PC-3 (cell line): ENCODE data around the gene NHS. TPM values are rescaled to one million over a fixed set of nuclear protein-coding genes. Genes with fewer than 3 reads are reported as not detected.

ENCODE experiments used
- ATAC-seq: fragments of 200-7000 bp; cut with Tn5 transposase; 2 replicates; pipeline ENCODE4 v1.9.1; 2020; ENCODE audit warnings: mild to moderate bottlenecking, moderate library complexity
- BruUV-seq: library from RNA; stranded (reverse); fragments of 400-500 nt; replicated peaks from 2 replicates; lab custom pipeline; 2021; lab: Mats Ljungman, UMichigan
- CTCF ChIA-PET: fragments of 300-600 bp; sonication (Branson Sonifier 250); formaldehyde crosslinking; loops from one replicate; lab custom pipeline; 2022; ENCODE audit warnings: antibody characterized with exemption; lab: Charles Lee
- POLR2A ChIA-PET: fragments of 300-600 bp; sonication (Branson Sonifier 250); formaldehyde crosslinking; loops from one replicate; lab custom pipeline; 2022; ENCODE audit warnings: antibody characterized with exemption; ENCODE audit not compliant: unreplicated experiment; lab: Charles Lee
- DNase-seq: peaks from one replicate; pipeline ENCODE4 v3.0.0-alpha.2; 2015
- H2AFZ ChIP-seq: fragments of 300-600 bp; sonication (generic); 2 replicates; pipeline ENCODE4 v1.6.0; 2016; ENCODE audit warnings: antibody characterized with exemption, low read length
- H3F3A ChIP-seq: fragments of 300-600 bp; sonication (generic); one replicate; pipeline ENCODE4 v1.6.0; 2017; ENCODE audit warnings: antibody characterized with exemption, low read length, control low read depth, mild to moderate bottlenecking; ENCODE audit not compliant: unreplicated experiment
- H3K27ac ChIP-seq: fragments of 300-600 bp; sonication (generic); 2 replicates; pipeline ENCODE4 v1.5.1; 2016; ENCODE audit warnings: mild to moderate bottlenecking, low read length
- H3K27me3 ChIP-seq: fragments of 300-600 bp; sonication (generic); 2 replicates; pipeline ENCODE4 v1.6.1; 2016; ENCODE audit warnings: low read length, mixed read lengths
- H3K36me3 ChIP-seq: fragments of 300-600 bp; sonication (generic); 2 replicates; pipeline ENCODE4 v1.6.1; 2016; ENCODE audit warnings: low read depth, mixed run types, low read length, mixed read lengths
- H3K4me1 ChIP-seq: fragments of 300-600 bp; sonication (generic); 2 replicates; pipeline ENCODE4 v1.5.1; 2016; ENCODE audit warnings: low read length; ENCODE audit not compliant: insufficient read depth
- H3K4me2 ChIP-seq: fragments of 300-600 bp; sonication (generic); 2 replicates; pipeline ENCODE4 v1.6.0; 2016; ENCODE audit warnings: low read length
- H3K4me3 ChIP-seq: fragments of 300-600 bp; sonication (generic); 2 replicates; pipeline ENCODE4 v1.5.1; 2016; ENCODE audit warnings: mild to moderate bottlenecking, low read length, mixed read lengths
- H3K79me2 ChIP-seq: fragments of 300-600 bp; sonication (generic); 2 replicates; pipeline ENCODE4 v1.6.1; 2017; ENCODE audit warnings: low read length, mixed read lengths
- H3K9ac ChIP-seq: fragments of 300-600 bp; sonication (generic); 2 replicates; pipeline ENCODE4 v1.6.0; 2016; ENCODE audit warnings: mild to moderate bottlenecking, low read length
- H3K9me2 ChIP-seq: fragments of 300-600 bp; sonication (generic); replicated peaks from 2 replicates; pipeline ENCODE4 v1.6.1; 2016; ENCODE audit warnings: mixed run types, low read length, mixed read lengths
- H3K9me3 ChIP-seq: fragments of 300-600 bp; sonication (generic); 2 replicates; pipeline ENCODE4 v1.6.1; 2016; ENCODE audit warnings: low read length, mixed read lengths
- H4K20me1 ChIP-seq: fragments of 300-600 bp; sonication (generic); 2 replicates; pipeline ENCODE4 v1.6.1; 2016; ENCODE audit warnings: low read length, mixed read lengths
- CTCF ChIP-seq: fragments of 300-600 bp; sonication (generic); conservative IDR thresholded peaks from 2 replicates; pipeline ENCODE4 v1.5.1; 2017; ENCODE audit warnings: antibody characterized with exemption, low read depth, mild to moderate bottlenecking, low read length
- EZH2 ChIP-seq: fragments of 300-600 bp; sonication (generic); IDR thresholded peaks from one replicate; pipeline ENCODE4 v1.6.1; 2017; ENCODE audit warnings: antibody characterized with exemption, mild to moderate bottlenecking, low read length; ENCODE audit not compliant: unreplicated experiment
- EZH2phosphoT487 ChIP-seq: fragments of 300-600 bp; sonication (generic); IDR thresholded peaks from 2 replicates; pipeline ENCODE4 v1.6.1; 2018; ENCODE audit warnings: mild to moderate bottlenecking, antibody characterized with exemption, low read length, borderline replicate concordance
- intact Hi-C: fragments of 100-400 bp; cut with micrococcal nuclease; formaldehyde crosslinking; loops from 2 replicates; pipeline ENCODE4 v1.9.0; 2023
- total RNA-seq: library from RNA; depleted of rRNA; stranded (reverse); fragments of >200 nt; gene quantifications from 2 replicates; pipeline ENCODE4 v1.2.3, GENCODE V29; 2014

NHS gene
- total RNA-seq, 1 experiment from 2014 or later: 4.9 TPM

GRCh38 chrX:17560385-17560784, 185.4 kb downstream of the NHS start:
- Histone ChIP-seq H3K79me2 (no peaks in the 10 kb centered on the region), H3K4me1 (peaks cover 26% of the 10 kb centered on the region), H4K20me1 (no peaks in the 10 kb centered on the region), H3K27ac (peak overlapping the region; percentile 81), H3K36me3 (no peaks in the 10 kb centered on the region), H3K9ac (peak overlapping the region; percentile 32; the same call in 1 of the 2 replicates), H3K9me2 (no peaks in the 10 kb centered on the region), H3K4me2 (peak overlapping the region; percentile 69), H3F3A (no peaks in the 10 kb centered on the region), H2AFZ (no peak overlapping the region), H3K27me3 (no peaks in the 10 kb centered on the region), H3K4me3 (no peak overlapping the region), H3K9me3 (no peaks in the 10 kb centered on the region)
- BruUV-seq: no TSS peak
- ATAC-seq: peak; percentile 28
- intact Hi-C loops: loop anchor here (2.0 kb wide), 1 partner anchor 30 kb away; no protein-coding TSS in a partner anchor
- TF ChIP-seq CTCF (no peak), EZH2 (no peak), EZH2phosphoT487 (no peak)
- ChIA-PET CTCF (interaction anchor here (0.6 kb wide), 1 partner anchor 266 kb away, joined by 3 read pairs; no protein-coding TSS in a partner anchor), POLR2A (no interaction called here)
- DNase-seq: peak; percentile 28

- H3K27me3 ChIP-seq: no peaks in the 10 kb centered on the region
- no peaks in the 10 kb centered on the region for H3K9me2 ChIP-seq
- H4K20me1 ChIP-seq: no peaks in the 10 kb centered on the region
- H3K4me1 ChIP-seq: peaks cover 26% of the 10 kb centered on the region
- ATAC-seq (no peak), DNase-seq (peak; percentile 32)
- H3F3A ChIP-seq: no peaks in the 10 kb centered on the region
- no peak overlapping the region for H3K9ac ChIP-seq
- no peak overlapping the region for H2AFZ ChIP-seq
- POLR2A ChIA-PET: no interaction called here
- BruUV-seq: no TSS peak
- intact Hi-C loops: no loop called here
- H3K4me3 ChIP-seq: no peak overlapping the region
- CTCF ChIA-PET: interaction anchor here (0.6 kb wide), 1 partner anchor 320 kb away, joined by 3 read pairs; no protein-coding TSS in a partner anchor
- H3K4me2 ChIP-seq: no peak overlapping the region
- no peaks in the 10 kb centered on the region for H3K36me3 ChIP-seq
- peak overlapping the region; percentile 56 for H3K27ac ChIP-seq
- TF ChIP-seq EZH2phosphoT487 (no peak), CTCF (no peak), EZH2 (no peak)
- no peaks in the 10 kb centered on the region for H3K79me2 ChIP-seq
- H3K9me3 ChIP-seq: no peaks in the 10 kb centered on the region
Observed at GRCh38 chrX:17563076-17563475, 188.1 kb downstream of the NHS start.

- no TSS peak for BruUV-seq
- DNase-seq (peak; percentile 47), ATAC-seq (no peak)
- ChIA-PET CTCF (no interaction called here), POLR2A (no interaction called here)
- Histone ChIP-seq H3K9ac (no peak overlapping the region), H3K4me3 (no peak overlapping the region), H3K27me3 (no peaks in the 10 kb centered on the region), H2AFZ (no peak overlapping the region), H3K4me1 (peaks cover 26% of the 10 kb centered on the region), H3K9me3 (no peaks in the 10 kb centered on the region), H4K20me1 (no peaks in the 10 kb centered on the region), H3K9me2 (no peaks in the 10 kb centered on the region), H3K4me2 (no peak overlapping the region), H3K79me2 (no peaks in the 10 kb centered on the region), H3K36me3 (no peaks in the 10 kb centered on the region), H3F3A (no peaks in the 10 kb centered on the region), H3K27ac (peak overlapping the region; percentile 56)
- no peak for TF ChIP-seq EZH2phosphoT487
- TF ChIP-seq EZH2: no peak
- TF ChIP-seq CTCF: no peak
- intact Hi-C loops: no loop called here
Observed at GRCh38 chrX:17563515-17563914, 188.5 kb downstream of the NHS start.
